SK-N-SH (cell line): ENCODE measurements around the gene OR8D2.

Experiments
- CTCF ChIP-seq: fragments of 200-600 bp; sonication (generic); IDR thresholded peaks from 2 replicates; pipeline ENCODE4 v1.6.1; 2017; ENCODE audit warnings: antibody characterized with exemption, mild to moderate bottlenecking, moderate library complexity
- POLR2AphosphoS5 ChIP-seq: IDR thresholded peaks from 2 replicates; pipeline ENCODE4 v1.6.1; 2012; ENCODE audit warnings: low read depth, low read length

GRCh38 chr11:124313849-124314248 is 6.1 kb downstream of the OR8D2 start, which contains the start of gene OR8D1:
- TF ChIP-seq CTCF (no peak), POLR2AphosphoS5 (no peak)
